Measurements from ENCODE around the gene UST.
A peak's percentile ranks its signal among the peaks of the same experiment; 100 is the strongest.
"Not testable (repeated sequence)": the region's sequence is repeated elsewhere in the genome, so short reads cannot be mapped to it uniquely, and the experiment has no call there.

The UST gene

GRCh38 chr6:149031201-149031858 lies 284.5 kb downstream of the UST start:
- intact Hi-C loops (cut with DNase I): no loop called here
- no peak for DNase-seq

DNA sequence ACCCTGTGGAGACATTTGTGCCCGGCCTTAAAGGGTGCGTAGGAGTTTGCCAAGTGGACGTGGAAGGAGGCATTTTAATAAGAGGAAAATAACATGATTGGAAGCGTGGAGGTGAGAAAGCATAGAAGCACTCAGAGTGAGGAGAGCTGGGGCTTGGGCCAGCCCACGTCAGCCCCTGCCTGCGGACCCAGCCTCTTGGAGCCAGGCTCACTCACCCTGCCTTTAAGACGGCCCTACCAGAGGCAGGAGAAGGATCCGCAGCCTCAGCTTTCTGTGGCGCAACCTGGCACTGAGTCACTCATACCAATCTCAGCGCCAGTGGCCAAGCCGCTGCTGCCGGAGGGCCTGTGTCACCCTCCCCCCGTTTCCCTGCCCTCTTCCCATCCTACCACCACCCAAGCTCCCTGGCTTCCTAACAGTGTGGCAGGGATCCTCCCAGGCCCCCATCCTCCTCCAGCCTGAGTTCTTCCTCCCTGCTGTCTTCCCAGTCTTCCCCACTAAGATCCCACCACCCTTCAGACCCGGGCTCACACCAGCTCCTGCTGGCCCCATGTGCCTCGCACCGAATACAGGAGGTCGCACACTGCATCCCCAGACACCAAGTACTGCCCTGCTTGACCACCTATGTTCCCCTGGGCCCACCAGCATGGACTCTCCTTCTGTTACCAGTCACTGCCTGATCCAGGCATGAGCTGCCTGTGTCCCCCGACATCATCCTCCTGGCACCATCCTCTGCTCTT lies 285.2 kb downstream of the UST start:
- peak in 4 of 42 donors; percentile 13 to 30 (median 22) for DNase-seq
- intact Hi-C loops (cut with DNase I): no loop called here

GRCh38 chr6:149032599-149033405 lies 286.0 kb downstream of the UST start:
- intact Hi-C loops (cut with DNase I): no loop called here
- peak in 23 of 42 donors; percentile 16 to 77 (median 50) for DNase-seq

DNA sequence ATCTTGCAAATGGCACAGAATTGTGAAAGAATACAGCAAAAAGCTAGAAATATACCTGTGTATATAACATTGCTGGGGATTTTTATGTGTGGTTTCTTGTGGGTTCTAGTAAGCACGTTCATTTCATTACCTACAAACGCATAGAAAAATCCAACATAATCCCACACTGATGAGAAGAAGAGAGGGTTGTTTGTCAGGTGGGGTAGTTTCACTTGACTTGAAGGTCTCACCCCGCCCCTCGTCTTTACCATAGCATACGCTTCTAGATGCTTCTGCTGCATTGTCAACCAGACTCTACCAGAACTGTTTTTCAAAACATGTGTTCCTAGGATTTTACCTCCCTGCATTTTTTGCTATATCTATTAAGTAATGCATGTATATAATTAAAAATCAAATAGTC lies 286.6 kb downstream of the UST start:
- intact Hi-C loops (cut with DNase I): no loop called here
- DNase-seq: no peak

DNA sequence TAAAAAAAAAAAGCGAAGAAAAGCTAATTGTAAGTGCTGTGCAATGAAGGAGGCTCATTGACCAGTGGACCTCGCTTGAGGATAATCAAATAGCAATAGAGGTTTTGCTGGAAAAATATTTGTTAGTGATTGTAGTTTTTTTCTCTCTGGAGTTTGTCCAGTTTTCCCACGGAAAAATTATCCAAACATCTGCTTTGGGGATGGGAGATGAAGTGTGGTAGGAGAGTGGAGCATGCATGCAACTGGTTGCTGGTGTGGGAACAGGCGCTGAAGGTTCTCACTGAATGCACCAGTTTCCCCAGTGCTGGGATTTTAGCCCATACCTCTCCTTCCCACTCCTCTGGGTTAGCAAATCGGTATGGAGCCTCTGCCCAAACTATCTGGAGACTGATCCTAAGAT lies 288.9 kb downstream of the UST start:
- intact Hi-C loops (cut with DNase I): no loop called here
- no peak for DNase-seq

- intact Hi-C loops (cut with DNase I): no loop called here
- DNase-seq: no peak
Measured at GRCh38 chr6:149037051-149037671, 290.3 kb downstream of the UST start.

DNA sequence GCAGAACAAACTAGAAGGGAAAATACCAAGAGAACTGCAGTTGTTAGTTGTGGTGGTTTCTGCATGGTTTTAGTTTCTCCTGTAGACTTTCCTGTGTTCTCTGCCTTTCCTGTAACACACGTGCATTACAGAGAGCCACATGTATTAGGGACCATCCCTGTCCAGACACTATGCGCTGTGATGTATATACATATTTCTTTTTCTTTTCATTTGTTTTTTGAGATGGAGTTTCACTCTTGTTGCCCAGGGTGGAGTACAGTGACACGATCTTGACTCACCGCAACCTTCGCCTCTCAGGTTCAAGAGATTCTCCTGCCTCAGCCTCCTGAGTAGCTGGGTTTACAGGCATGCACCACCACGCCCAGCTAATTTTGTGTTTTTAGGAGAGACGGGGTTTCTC lies 292.2 kb downstream of the UST start:
- DNase-seq; intact Hi-C loops (cut with DNase I): not testable (repeated sequence)

DNA sequence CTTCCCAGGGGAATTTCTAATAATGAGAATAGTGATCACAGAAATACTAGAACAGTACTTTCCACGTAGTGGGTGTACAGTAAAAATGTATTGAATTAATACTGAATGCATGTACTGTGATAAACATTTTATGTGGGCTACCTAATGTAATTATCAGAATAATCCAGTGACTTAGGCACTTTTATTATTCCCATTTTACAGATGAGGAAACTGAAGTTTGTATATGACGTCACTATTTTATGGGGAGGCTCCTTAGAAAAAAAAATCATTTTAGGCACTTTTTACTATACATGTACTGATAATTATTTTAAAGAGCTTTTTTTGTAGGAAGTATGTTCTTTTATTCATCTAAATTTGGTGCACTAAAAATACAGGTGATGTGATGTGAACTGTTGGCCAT lies 295.1 kb downstream of the UST start:
- DNase-seq: no peak
- intact Hi-C loops (cut with DNase I): no loop called here

GRCh38 chr6:149043476-149044130 lies 296.8 kb downstream of the UST start:
- intact Hi-C loops (cut with DNase I): no loop called here
- DNase-seq: no peak

DNA sequence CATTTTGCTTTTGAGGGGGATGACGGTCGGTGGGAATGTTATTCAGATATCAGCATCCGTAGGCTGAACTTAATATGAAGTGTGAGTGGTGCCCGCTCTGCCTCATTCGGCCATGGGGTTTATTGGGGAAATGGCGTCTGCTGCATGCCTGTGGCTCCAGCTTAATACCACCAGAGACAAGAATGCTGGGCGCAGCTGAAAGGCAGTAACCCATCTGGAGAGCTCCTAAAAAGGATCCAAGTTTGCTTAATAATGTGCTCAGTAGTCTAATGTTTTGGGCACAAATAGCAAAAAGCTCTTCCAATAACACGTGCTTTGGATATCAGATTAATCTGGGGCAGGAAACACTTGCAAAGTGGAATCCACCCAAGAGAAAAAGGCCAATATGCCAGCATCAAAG lies 297.7 kb downstream of the UST start:
- intact Hi-C loops (cut with DNase I): no loop called here
- no peak for DNase-seq

- DNase-seq: no peak
- intact Hi-C loops (cut with DNase I): no loop called here
Measured at GRCh38 chr6:149045404-149045803, 298.6 kb downstream of the UST start.

- intact Hi-C loops (cut with DNase I): no loop called here
- DNase-seq: no peak
Measured at GRCh38 chr6:149046164-149046821, 299.5 kb downstream of the UST start.

- intact Hi-C loops (cut with DNase I): no loop called here
- DNase-seq: no peak
Measured at GRCh38 chr6:149046822-149047246, 300.0 kb downstream of the UST start.

GRCh38 chr6:149049230-149049629 lies 302.4 kb downstream of the UST start:
- intact Hi-C loops (cut with DNase I): no loop called here
- DNase-seq: no peak

DNA sequence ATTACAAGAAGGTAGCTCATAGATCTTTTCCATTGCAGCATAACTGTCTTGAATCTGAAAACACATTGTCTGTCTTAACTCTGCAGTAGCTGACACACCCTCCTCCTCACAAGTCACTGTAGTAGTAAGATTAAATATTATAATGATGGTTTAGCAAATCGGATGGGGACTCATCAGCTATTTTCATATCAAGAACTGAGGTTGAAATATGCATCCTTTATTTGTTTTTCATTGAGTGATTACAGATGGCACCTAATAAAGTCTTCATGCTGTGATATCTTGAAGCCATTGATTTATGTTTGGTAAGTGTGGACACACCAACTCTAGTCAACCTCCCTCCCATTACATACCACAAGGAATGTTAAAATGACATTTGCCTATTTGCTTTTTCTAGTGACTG lies 303.3 kb downstream of the UST start:
- no peak for DNase-seq
- intact Hi-C loops (cut with DNase I): no loop called here

- no peak for DNase-seq
- intact Hi-C loops (cut with DNase I): no loop called here
Measured at GRCh38 chr6:149052350-149053106, 305.7 kb downstream of the UST start.

DNA sequence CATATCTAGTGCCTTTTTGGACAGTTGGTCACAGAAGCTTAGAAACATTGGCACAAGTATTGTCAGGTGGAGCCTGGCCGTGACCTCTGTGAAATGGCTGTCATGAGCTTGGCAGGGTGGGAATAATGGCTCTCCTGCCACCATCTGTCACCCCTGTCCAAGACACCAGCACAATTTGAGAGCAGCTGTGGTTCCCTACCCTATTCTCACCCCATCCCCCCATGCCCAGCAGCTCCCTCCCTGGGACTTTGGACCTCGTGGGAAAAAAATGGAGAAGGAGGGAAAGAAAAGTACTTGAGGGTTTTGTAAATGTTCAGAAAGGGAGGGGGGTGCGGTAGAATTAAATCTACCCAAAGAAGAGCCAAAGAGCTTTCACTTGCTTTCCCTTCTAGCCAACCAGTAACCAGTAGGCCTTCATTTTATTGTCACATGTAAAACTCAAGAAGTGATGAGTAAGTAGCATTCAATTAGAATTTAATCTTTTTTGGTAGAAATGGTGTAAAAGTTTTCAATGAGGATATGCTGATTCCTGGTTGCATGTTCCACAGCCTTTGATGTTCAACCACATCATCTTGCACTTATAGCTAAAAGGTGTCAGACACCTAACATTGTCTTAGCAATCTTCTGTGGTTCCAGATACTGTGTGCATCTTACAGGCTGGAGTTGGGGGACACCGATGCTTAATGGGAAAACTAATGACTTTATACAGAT lies 307.2 kb downstream of the UST start:
- DNase-seq: no peak
- intact Hi-C loops (cut with DNase I): no loop called here

Data from head of caudate nucleus (tissue), 42 donors.